GM19395 (cell line): Measurements from ENCODE around the gene MAP3K7.
A peak's percentile ranks its signal among the peaks of the same experiment; 100 is the strongest.

Source experiments
- ATAC-seq: cut with Tn5 transposase; IDR thresholded peaks from one replicate; pipeline ENCODE4 v1.9.1; 2021; ENCODE audit warnings: mild to moderate bottlenecking, moderate library complexity; ENCODE audit not compliant: unreplicated experiment

The MAP3K7 gene

DNA sequence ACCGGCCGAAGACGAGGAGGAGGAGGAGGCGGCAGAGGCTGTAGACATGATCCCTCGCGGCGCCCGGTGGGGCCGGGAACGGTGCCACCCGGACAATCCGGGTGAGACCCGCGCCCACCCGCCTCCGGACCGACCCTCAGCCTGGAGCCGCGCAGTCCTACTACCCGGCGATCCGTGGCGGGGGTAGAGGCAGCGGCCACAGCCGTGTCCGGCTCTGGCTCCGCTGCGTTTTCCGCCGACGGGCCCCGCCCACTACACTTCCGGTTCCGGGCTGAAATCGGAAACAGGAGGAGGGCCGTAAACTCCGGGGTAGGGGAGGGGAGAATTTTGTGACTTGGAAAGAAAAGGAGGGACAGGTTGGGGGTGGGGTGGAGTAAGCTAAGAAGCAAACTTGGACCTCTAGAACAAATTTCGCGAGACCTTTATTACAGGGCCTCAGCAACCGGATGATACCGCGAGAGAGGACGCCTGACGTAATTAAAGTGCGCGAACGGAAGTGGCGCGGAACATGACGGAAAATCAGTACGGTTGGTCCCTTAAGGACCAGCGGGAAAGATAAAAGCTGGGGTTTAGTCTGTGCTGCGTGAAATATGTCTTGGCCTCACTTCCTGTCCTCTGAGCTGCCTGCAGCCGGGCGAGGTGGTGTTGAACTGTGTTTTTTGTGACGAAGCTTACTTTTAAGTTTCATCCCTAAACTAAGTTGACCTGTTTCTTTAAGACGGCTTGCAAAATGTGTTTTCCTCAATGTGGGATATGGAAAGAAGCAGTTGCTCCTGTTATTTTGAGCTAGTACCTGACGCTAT is at the start of gene MAP3K7:
Gene MAP3K7 (minus strand): TSS at position 237 of the 803 bp plus-strand sequence. CDS start 189 bp downstream, at position 48.
- peak; percentile 90 for ATAC-seq

DNA sequence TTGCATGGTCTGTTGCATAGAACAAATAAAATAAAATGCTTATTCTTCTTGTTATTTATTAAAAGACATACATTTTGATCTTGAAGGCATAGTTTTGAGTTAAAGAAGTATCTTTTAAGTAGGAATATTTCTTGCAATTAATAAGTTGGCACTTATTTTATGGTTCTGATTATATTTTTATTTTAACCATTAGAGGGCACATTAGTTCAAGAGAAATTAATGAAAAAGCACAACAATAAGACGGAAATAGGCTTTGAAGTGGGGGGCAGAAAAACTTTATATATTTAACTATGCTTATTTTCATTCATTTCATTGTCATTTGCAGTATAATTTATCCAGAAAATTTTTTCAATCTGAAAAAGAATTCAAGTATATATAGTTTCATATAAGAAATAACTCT is 44.2 kb upstream of the MAP3K7 start:
- no peak for ATAC-seq

DNA sequence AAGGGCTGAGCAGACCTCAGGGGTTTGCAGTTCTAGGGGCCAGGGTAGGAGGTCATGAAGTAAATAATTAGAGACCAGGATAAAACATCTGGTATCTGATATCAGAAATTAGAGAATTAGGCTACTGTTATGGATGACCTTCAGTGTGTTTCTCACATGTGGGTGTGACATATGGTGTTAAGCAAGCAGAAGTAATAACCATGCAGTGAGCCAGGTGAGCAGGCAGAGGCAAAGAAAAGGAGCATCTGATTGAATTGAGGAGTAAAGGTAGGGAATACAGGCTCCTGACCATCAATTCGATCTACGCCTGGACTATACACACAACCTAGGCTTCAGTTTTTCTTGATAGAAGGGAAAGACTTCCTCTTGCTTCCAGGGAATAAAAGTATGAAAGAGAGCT is 34.7 kb upstream of the MAP3K7 start:
- ATAC-seq: no peak

DNA sequence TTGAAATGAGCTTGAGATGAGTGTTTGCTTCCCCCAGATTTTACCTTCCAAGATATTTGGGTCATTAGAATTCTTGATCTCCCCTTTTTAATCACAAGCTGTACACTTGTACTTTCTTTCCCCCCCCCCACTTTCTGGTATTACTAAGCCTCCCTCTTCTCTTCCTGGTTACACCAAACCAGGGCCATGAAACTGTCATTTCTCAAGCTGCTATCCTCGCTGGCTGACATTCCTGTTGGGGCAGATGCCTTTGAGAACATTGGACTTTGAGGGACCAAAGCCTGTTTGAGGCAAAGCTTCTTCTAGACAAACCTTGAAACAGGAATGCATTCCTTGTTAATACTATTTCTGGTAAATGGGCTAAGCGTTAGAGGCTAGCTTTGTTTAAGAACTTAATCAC is 32.3 kb upstream of the MAP3K7 start:
- no peak for ATAC-seq

GRCh38 chr6:90612313-90612680 is 25.4 kb upstream of the MAP3K7 start:
- ATAC-seq: no peak

GRCh38 chr6:90611543-90612312 is 24.9 kb upstream of the MAP3K7 start:
- peak; percentile 19 for ATAC-seq

DNA sequence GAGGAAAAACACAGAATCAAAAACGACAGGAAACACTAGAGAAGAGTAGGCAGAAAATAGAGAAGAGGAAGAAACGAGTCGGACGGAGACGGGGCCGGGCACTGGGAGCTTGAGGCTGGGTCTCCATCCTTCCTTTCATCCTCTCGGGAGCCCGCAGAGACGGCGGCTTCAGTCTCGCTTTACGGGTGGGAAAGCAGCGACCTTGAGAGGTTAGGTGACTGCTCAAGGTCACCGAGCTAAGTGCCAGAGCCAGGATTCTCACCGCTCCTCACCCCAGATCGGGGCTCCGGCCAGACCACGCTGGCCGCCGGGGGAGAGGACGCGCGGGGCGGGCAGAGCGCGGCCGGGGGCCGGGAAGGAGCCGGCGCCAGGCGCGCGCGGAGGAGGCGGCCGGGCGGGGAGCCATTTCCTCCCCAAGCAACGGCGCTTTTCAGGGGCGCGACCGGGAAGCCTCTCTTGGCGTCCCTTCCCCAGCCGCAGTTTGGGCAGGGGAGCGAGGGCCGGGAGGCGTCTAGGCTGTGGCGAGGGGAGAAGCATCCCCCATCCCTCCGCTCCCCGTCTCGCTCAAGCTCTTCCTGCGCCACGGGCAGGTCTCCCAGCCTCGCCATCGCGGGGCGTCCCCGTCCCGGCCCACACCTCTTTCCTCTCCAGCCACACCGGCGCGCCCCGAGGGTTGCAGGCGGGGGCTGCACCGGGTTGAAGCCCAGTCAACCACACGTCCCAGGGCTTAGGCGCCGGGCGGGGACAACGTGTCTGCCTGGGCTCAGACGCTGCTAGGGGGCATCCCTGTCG is 24.1 kb upstream of the MAP3K7 start:
- peak; percentile 68 for ATAC-seq

DNA sequence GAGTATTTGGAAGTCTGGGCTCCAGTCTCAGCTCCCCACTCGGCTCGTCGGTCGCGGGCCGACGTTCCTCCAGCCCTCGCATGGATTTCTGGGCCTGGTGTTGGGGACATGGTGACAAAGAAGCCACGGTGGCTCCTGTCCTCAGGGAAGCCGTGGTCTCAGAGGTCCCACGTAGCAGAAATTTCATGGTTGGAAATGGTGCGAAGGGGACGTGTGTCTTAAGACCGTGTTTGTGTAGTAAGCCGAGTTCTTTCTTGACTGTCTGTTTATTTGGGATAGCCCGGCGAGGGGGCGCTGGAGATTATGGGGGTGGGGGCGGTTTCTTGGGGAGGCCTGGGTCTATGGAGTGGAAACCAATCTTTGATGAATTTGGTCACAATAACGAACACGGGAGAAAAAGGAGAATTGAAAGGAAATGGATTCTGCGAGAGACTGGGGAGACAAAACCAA is 23.5 kb upstream of the MAP3K7 start:
- peak; percentile 7 for ATAC-seq

DNA sequence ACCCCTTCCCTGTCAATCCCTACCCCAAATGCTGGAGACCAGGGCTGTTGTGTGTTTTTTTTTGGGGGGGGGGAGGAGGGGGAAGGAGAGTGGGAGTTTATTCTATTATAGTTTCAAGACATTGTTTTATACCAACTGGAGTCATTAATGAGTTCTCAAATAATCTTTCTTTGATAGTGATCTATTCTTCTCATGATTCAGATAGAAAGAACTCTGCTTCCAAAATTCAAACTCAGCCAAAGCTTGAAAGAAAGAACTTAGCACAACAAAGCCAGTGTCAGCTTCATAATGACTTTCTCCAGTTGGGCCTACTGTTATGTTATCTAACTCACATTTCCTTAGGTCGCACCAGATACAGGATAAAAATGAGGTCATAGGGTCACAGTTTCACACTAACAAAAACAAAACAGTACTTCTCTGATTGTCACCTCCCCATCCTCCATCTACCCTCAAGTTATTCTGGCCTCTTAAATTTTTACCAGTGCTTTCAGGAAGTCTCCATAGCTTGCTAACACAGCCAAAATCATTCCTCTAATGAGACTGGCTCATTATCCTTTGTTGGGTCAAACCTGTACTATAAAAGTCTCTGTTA is 19.0 kb upstream of the MAP3K7 start:
- no peak for ATAC-seq

- no peak for ATAC-seq
Measured at GRCh38 chr6:90604546-90604945, 17.7 kb upstream of the MAP3K7 start.

DNA sequence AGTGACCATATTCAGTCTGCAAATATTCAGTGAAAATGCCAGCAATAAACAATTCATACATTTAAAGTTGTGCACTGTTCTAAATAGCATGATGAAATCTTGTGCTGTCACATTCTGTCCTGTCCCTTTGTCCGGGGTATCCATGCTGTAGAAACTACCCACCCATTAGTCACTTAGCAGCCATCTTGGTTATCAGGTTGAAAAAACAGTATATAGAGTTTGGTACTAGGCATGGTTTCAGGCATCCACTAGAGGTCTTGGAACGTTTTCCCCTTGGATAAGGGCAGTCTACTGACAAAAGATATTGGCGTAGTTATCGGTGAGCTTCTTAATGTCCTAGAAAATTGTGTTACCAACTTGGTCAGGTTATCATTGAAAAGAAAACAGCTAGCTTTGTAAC is 12.3 kb upstream of the MAP3K7 start:
- ATAC-seq: no peak

- no peak for ATAC-seq
Measured at GRCh38 chr6:90598192-90598951, 11.5 kb upstream of the MAP3K7 start.

DNA sequence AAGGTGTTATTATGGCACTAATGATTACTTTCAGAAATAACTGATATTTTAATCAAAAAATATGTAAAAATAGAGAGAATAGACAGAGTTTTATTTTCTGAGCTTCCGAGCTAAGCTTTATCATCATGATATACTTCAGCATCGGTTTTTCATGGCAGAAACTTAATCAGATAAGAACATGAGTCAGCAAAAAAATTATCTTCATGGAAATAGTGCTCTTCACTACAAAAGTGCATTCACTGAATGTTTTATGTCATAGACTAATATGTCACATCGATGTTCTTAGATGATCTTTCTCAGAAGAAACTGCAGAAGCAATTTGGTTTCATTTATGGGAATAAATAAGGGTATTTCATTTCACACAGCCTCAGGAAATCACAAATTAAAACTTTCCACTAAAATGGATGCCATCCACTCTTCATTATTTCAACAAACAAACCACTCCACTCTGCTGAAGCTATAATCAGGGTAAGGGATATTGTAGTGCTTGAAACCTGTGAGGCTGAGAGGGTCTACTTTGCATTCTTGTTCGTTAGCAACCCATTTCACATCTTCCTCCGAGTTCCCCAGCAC is 10.2 kb upstream of the MAP3K7 start:
- ATAC-seq: no peak

DNA sequence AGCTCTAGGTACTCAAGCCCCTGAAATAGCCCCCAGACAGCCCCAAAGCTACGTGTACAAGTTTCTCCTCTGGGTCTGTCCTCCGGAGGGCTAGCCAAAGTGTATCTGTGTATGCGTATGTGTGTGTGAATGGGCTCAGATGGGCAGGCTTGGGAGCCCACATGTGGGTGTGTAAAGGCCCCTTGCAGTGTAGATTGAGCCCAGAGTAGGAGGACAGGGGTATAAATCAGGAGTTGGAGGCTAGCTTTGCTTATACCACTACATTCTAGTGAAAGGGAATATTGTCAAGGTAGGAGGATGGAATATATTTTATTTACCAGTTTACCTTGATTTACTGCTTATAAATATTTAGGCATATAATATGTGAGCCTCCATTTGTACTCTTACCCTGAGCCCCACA is 9.0 kb upstream of the MAP3K7 start:
- no peak for ATAC-seq

GRCh38 chr6:90586546-90586835 is 381 bp downstream of the MAP3K7 start:
- peak; percentile 30 for ATAC-seq

DNA sequence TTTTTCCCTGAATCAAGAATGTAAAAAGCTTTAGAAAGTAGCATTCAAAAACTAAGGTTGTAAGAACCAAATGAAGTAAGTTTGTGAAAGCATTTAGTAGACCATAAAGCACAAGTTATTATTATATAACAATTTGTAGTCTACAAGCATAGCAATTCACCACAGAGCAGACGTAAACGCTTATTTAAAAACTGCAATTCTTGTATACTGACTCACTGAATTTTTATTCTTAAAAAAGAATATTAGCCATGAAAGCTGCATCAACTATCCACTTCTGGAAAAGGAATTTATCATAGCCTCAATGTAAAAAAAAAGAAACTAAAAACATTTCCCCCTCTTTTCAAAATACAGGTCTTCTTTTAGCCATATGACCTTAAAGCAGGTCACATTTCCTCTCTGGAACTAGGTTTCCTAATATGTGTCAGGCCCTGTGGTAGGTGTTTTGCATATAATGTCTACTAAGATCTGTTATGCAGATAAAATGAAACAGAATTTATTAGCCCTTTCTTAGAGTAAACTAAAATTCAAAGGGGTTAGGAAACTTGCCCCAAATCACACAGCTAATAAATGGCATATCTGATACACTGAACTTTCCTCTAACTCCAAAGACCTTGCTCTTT is 2.1 kb downstream of the MAP3K7 start:
- ATAC-seq: peak; percentile 23

DNA sequence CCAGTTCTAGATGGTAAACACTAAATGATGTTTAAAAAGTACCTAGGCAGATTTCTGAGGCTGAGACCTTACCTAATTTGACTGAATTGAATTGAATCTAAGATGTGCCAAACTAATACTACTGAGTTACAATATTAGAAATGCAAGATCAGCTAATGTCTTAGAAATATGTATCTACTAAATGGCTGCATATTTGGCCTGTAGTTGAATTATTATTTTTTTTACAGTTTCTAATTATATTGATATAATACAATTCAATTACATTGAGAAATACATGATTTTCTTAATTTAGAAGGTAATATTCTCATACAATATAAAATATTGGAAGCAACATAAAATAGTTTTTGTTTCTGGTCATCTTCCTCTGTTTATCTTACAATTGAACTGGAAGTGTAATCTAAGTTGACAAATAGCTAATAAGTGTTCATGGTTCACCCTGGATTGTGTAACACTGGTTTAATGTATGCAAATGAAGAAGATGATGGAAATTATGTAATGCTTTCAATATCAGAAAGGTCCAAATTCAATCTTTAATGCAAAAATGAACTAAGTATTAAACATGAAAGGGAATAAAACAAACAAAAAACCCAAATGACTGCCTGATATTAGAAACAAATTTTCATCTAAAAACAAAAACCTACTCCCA is 2.9 kb downstream of the MAP3K7 start:
- no peak for ATAC-seq

DNA sequence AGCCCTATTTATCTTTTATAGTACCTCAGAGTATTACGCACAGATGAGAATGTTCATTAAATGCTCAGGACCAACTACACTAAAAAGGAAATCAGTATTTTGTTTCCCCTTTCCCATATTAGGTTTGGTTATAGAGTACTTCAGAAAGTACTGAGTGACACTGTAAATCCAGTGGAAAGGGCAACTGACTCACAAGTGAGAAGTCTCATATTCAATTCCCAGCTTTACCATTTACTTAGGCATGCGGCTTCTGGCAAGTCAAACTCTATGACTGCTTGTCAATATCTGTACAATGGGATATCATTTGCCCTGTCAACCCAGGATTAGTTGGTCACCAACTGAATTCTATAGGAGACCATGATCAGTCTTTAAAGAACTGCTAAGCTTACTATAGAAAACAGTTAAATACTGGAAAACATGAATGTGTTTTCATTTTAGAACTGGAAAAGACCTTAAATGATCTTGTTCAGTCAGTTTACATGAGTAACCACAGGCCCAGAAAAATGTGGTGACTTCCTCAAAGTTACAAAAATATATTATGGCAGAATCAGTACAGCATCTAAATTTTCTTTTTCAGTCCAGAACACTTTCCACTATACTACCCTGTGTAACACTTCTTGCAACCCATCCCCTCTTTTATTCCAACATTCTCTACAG is 3.6 kb downstream of the MAP3K7 start:
- no peak for ATAC-seq

GRCh38 chr6:90581146-90581545 is 5.7 kb downstream of the MAP3K7 start:
- no peak for ATAC-seq
